Erythroblast (primary cell): Measurements from ENCODE around the gene LRRC28.

ENCODE experiments used
- GATA1 ChIP-seq: IDR thresholded peaks from 2 replicates; pipeline ENCODE4 v1.6.1; 2011; ENCODE audit warnings: low read depth, mild to moderate bottlenecking, control low read depth, low read length, moderate library complexity
- POLR2A ChIP-seq: IDR thresholded peaks from 2 replicates; pipeline ENCODE4 v1.6.1; 2011; ENCODE audit warnings: mild to moderate bottlenecking, low read length

DNA sequence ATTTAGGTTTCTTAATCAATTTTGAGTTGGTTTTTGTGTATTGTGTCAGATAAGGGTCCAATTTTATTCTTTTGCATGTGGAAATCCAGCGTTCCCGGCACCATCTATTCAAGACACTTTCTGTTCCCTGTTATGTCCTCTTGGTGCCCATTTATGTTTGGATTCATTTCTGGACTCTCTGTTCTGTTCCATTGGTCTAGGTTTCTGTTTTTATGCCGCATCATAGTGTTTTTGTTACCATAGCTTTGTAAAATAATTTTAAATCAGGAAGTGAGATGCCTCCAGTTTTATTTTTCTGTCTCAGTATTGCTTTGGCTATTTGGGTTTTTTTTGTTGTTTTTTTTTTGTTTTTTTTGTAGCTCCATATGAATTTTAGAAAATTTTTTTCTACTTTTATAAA lies 97.1 kb downstream of the LRRC28 start:
- TF ChIP-seq POLR2A (no peak), GATA1 (no peak)
